GM19351 (cell line): ENCODE data around the gene PRODH.
"Not testable (repeated sequence)": the region's sequence is repeated elsewhere in the genome, so short reads cannot be mapped to it uniquely, and the experiment has no call there.

Source experiments
- ATAC-seq: cut with Tn5 transposase; IDR thresholded peaks from one replicate; pipeline ENCODE4 v1.9.1; 2021; ENCODE audit warnings: mild to moderate bottlenecking, moderate library complexity; ENCODE audit not compliant: unreplicated experiment

PRODH gene

DNA sequence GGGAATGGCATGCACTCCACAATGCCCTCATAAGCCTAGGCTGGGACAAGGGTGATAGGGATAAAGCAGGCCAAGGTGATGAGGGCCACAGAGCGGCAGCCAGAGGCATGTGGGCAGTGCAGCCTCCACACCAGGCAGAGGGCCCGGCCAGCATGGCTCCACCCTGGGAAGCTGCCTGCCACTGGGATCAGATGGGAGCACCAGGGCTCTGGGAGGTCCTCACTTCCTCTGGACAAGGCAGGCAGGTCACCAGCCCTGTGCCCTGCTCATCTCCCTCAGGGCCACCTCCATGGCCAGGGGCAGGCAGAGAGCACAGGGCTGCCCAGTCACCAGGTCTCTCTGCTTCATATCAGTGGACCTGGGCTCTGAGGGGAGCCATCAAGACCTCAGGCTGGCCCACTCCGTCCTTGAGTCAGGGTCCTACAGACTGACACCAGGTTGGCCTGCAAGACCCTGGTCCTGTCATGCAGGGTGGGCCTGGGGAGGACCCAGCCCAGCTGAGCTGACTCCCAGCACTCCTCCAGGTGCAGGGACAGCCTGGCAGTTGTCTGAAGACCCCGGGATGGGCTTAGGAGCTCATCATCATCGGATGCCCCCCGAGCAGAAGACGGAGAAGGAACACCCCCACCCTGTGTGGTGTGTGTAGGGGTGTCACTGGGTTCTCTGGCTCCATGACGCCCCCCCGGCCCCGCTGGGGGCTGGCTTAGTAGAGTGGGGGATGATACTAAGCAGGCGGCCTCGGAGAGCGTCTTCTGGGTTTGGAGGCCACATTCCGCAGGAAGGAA is 33.3 kb upstream of the PRODH start:
- ATAC-seq, result not testable (repeated sequence)

DNA sequence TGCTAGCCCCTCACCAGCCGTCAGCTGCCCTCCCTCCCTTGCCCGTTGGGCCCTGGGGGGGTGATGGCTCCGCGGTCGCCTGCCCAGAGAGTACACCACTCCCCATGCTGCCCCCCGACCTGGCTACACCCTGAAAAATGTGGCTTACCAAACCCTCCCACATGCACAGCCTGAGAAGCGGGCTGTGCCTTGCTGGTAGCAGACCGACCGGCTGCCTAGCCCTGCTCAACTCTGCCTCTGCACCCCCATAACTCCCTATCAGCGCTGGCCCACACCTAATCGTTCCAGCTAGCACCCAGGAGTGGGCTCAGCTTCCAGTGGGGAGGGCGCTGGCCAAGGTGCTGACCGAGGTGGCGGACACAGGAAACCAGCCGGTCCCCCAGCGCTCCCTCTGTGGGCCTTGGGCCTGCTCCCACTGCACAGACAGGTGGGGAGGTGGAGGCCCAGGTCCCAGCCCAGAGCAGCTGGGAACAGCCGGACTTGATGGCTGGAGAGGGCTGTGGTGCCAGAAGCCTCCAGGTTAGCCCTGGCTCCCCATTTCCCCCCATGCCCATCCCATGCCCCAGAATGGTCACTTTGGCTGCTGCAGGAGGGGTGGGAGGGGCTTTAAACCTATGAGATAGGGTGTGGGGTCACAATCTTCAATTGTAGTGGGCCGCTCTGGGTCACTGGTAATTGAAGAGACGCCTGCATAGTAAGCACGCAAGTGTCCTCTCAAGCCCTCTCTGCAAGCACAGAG is 32.1 kb upstream of the PRODH start:
- no peak for ATAC-seq

DNA sequence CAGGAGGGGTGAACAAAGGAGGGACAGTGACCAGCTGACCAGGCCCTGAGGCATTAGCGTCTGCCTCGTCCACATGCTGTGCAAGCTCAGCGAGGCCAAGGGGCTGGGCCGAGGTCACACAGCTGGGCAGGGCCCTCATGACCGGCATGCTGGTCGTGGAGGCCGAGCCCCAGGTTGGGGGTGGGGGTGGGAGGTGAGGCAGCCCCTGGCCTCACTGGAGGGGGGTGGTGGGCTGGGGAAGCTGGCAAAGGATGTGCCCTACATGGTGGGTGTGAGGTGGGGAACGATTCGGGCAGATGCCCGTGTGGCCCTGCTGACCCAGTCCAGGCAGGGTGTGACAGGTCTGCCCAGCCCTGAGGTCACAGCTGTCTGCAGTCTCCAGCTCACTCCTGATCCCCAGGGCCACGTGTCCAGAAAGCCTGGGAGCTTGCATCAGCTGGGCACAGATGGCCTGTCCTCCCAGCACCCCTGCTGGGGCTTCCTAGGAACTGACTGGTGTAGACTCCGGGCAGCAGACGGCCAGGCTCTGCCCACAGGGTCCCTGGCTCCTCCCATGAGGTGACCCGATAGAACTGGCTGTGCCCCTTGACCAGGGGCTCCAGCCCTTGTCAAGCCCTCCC is 31.4 kb upstream of the PRODH start:
- ATAC-seq, result not testable (repeated sequence)

DNA sequence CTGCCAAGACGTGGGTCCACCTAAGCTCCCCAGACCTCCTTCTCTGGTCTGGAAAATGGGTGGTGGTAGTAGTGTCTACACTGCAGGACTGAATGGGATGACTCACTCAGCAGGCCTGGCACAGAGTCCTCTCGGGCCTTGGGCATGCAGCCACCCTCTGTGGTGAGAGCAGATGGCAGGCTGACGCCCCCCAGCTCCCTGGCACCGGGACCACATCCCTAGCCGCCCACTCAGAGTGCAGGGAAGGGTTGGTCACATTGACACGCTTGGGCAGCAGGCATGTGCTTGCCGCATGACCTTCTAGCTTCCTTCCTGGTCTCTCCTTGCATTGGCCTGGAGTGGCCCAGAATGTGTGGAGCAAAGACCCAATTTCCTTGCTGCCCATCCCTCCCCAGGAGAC is 30.7 kb upstream of the PRODH start:
- no peak for ATAC-seq

DNA sequence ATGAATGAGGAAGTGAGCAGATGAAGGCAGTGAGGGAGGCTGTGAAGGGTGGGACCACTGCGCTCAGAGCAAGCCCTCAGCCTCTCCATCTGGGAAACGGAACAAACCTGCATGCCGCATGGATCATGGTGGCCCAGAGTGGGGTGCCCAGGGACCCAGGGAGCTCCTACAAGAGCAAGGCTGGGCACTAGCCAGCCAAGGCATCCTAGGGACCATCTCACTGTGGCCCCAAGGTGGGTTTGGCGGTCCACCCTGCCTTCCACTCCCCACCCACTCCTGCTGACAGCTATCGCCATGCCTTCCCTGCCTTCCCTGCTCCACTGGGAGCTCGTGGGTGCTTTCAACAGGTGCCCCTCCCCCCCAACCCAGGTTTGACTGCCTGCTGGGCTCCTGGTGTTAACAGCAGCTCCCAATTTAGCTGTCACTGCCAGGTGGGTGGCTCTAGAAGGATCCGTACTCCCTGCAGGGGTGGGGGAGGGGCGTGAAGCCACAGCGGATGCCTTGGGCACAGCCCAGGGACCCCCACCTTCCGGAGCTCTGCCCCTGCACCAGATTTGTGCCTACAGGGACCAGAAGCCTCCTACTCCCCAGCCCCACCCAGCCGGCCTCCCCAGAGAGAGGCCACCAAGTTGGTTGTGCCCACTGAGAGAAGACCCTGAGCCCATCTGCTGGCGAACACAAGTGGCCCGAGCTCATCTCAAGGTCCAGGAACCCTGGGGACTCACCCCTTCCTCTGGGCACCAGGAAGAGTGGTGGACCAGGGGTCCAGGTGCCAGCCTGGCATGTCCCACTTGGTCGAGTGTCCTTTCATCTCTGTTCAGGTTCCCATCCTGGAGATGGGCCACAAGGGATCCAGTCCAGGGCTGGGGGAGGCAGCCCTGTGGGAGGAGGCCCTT is 29.7 kb upstream of the PRODH start:
- no peak for ATAC-seq

DNA sequence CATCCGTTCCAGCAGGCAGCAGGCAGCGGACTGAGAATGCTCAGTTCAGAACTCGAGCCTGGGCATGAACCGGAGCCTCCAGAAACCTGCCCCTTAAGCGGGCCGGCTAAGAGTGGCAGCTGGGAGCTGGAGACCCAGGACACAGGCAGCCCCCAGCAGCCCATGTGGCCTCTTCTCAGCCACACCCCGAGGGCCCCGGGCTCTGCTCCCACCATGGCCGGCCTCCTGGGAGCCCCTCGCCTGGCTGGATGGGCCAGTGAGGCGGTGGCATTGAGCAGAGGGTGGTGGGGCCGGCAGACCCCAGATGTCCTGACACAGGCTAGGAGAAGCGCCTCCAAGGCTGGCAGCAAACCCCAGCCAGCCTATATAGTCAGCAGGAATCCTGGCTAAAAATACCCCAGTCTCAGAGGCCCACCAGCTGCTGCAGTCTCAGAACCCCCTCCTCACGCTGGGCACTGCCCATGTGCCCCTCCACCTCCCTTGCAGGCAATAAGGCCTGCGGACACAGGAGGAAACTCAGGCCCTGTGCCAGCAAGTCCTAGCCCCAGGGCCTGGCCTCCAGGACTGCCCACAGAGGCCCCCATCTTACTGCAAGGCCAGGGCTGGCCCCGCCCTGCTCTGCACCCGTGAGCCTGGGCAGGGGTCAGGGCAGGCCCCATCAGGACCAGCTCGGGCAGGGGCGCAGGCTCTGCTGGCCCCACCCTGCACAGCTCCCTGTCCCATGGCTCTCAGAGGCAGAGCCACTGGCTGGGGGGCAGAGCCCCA is 28.6 kb upstream of the PRODH start:
- ATAC-seq, result not testable (repeated sequence)

DNA sequence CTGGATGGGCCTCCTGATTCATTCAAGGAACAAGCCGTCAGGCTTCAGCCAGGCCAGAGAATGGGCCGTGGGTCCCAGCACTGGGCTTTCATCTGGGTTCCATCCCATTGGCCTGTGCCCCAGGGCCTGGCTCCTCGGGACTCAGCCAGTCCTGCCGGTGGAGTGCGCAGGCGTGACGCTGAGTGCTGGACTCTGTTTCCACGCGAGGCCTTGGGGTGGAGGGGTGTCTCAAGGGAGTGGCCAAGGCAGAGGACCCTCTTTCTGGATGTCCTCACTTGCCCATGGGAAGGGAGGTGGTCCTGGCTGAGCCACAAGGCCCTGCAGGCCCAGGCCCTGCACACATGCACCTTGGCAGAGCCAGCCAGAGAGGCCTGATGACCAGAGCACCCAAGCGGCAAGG is 28.0 kb upstream of the PRODH start:
- not testable (repeated sequence) for ATAC-seq

DNA sequence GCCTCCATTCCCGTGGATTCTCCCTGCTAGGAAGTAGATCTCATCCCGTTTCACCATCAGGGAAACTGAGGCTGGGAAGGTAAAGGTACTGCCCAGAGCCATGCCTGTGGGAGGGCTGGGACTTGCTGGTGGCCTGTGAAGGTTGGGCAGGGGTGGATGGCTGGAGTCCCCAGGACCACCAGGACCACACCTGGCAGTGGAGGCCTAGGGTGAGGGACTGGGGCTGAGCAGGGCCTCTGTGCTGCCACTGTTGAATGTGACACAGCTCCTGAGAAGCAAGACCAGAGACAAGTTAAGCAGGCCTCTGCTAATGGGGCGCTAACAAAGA is 26.2 kb upstream of the PRODH start:
- no peak for ATAC-seq

DNA sequence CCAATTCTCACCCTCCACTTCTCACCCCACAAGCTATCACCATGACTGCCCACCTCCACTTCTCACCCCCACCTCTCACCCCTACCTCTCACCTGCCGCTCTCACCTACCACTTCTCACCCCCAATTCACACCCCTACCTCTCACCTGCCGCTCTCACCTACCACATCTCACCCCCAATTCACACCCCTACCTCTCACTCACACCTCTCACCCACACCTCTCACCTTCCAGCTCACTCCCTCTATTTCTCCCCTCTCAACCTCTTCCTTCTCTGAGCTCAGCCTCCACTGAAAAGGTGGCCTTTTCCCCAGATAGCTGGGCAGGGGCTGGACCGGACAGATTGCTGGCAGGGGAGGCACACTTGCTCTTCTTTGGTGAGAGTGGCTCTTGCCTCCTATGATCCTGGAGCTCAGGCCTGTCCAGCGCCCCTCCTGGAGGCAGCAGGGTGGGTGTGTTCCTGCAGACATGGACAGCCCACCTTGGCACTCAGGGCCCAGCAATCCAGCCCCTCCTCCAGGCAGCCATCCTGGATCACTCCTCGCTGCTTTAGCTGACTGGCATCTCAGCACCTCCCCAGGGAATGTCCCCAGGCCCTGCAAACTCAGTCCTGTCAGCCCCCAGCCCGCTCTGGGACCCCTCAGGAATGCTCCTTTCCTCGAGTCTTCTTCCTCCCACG is 25.7 kb upstream of the PRODH start:
- ATAC-seq, result not testable (repeated sequence)

DNA sequence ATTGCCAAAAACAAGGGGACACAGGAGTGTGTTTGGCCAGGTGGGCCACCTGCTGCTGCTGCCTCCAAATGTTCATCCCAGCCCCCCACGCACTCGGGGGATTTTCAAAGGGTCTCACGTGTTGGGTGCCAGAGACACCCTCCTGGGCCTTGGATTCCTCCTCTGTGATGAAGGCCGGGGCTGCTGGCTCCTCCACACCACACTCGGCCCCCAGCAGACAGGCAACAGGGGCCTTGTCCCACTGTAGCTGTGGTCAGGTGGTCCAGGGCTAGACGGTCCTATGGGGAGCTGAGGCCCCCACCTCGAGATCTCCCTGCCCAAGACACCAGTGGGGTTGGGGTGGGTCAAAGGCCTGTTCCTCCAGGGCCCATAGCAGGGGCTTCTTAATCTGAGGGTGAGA is 25.1 kb upstream of the PRODH start:
- ATAC-seq, result not testable (repeated sequence)

DNA sequence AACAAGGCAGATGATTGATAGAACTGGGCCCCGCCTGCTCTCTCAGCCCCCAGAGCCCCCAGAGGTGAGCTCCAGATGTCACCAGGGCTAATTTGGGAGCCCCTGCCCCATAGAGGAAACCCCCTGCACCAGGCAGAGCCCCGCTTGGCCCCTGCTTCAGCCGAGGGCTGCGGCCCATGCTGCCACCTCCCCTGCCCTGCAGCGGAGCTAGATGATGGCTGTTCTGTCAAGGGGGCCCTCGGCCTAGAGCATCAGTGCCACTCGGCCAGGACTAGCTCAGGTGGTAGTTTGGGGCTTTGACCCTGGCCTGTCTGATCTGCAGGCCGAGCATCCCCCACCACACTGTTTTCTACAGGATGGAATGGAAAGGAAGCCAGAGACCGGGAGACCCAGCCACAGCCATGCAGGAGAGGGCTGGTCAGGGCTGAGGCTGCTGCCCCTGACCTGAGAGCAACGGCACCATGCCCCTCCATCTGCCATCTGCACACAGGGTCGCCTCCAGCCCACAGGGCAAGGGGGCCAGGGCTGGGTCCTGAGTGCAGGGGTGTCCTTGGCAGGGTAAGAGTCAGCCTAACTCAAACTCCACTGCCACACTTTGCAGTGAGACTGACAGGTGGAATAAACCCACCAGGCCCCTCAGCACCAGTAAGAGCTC is 24.2 kb upstream of the PRODH start:
- not testable (repeated sequence) for ATAC-seq

DNA sequence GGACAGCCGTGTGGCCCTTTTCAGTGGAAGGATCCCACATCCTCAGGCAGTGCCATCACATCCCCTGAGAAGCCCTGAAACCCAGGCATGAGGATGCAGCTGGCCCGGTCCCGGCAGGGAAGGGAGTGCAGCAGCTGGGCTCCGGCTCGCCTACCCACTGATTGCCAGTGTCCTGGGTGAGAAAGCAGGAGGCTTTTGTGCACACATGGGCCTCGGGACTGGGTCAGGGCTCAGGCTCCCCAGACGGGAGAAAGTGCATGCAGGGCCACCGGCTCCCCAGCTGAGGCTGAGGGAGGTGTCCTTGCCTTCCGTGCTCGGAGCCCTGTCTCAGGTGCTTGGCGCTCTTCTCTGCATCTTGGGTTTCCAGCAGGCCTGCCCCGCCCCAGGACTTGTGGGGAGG is 23.6 kb upstream of the PRODH start:
- not testable (repeated sequence) for ATAC-seq

DNA sequence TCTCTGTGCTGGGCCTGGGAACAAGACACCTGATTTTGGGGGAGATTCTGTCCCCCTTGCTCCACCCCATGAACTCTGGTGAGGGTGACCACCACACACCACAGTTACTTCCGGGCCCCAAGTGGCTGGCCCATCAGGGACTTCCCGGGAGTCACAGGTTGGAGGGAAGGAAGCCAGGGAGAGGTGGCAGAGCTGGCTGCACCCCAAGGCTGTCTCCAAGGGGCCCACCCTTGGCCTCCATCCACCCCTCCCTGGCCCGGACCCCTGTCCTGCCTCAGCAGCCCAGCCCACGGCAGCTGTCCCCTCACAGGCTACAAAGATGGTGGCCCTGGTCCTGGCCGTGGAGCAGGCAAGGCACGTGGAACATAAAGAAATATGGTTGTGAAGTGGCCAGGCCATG is 23.2 kb upstream of the PRODH start:
- not testable (repeated sequence) for ATAC-seq

DNA sequence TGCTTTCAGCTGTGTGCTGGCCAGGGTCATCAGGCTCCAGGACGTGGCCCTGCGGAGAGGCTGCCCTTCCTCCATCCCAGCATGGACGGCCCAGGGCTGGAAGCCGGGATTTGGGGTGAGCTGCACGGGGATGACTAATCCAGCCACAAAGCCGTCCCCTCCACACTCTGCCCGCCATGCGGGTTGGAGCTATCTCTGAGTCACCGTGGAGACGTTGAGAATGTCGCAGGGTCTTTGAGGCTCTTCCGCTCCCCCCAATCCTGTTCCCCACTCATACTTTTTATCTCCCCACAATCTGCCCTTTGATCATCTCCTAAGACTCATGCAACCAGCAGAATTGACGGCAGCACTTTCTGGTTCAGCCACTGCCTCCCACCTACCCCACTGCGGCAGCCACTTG is 22.6 kb upstream of the PRODH start:
- not testable (repeated sequence) for ATAC-seq

DNA sequence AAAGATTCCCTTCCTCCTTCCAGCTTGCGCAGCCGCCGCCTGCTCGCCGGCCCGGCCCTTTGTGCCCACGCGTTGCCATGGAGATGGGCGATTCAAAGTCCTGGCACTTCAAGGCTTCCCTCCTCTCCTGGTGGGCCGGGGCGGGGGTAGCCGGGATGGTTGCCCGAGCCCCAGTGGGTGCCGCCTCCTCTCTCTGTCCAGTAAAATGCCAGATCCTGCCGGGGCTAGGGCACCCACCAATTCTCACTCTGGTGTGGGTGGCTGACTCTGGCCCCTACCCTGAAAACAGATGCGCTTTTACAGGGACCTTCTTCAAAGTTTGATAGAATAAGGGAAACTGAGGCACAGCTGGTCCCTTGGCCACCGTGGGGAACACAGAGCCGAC is 22.2 kb upstream of the PRODH start:
- ATAC-seq, result not testable (repeated sequence)

DNA sequence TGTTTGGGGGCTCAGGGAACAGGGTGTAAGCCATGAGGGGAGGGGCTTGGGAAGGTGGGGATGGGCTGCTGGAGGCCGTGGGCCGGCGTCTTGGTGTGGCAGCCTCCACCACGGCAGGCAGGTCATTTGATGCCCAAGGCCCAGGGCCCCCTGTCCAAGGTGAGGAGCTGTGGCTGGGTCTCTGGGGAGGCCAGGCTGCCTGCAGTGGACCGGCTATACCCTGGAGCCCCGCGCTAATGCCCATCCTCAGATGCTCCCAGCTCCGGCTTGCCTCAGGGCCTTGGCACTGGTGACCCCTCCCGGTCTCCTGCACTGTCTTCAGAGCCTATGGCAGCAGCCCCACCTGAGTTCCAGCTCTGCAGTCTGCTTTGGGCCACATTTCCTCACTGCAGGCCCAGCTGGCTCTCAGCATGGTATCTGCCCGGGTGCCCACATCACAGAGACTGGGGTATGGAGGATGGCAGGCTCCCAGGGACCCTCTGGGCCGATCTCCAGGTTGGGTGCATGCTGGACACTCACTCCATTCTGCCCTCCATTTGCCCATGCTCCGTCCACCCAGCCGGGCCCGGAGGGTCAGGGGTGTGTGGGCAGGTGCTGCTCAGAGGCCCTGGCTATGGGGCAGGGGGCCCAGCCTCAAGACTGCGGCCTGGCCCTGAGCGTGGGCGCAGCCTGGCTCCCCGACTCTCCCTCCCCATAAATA is 21.7 kb upstream of the PRODH start:
- ATAC-seq, result not testable (repeated sequence)

DNA sequence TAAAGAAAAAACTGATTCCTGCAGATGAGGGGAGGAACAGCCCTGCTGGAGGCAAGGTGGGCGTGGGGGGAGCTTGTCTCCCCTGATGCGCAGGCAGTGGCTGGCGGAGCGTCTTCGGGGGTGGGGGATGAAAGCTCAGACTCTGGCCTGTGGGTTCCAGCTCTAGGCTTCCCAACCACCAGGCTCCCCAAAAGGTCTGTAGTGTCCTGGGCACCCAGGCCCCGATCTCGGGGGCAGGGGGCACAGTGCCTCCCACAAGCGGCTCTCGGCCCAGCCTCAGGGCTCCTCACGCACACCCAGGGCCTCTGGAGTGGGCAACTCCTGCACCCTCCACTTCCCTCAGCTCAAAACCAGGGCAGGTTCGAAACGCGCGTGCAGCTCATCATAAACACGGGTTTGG is 20.9 kb upstream of the PRODH start:
- not testable (repeated sequence) for ATAC-seq

DNA sequence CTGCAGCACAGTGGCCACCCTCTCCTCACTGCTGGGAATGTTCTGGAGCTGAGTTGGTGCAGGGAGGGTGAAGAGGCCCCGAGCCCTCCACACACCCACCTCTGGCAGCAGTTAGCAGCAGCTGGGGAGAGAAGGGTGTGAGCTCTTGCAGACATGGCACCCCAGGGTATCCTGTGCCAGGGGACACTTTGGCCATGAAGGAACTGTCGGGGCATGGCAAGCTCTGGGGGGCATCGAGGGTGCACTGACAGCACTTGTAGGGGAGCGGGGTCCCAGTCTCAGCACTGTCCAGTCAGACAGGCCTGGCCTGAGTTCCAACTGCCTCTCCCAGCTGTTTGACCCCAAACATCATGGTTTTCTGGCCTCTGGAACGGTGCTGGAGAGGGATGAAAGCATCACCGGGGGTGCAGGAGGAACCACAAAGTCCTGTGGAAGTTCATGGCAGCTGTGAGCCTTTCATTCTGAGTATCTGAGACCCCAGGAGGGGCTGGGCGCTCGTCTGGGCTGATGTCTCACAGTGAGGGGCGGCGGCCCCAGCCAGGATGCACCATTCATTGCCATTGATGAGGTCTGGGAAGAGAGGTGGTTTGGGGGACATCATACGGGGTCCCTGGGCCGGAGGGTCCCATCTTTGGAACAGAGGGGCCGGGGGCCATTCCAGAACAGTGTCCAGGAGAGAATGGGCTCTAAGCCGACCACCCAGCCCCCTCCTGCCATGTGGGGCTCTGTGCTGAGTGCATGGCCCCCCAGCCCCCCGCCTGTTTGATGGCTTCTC is 20.2 kb upstream of the PRODH start:
- ATAC-seq, result not testable (repeated sequence)
